Adrenal gland (tissue), 12 donors: ENCODE results near the gene FAM156B. TPM values are rescaled to one million over a fixed set of nuclear protein-coding genes. Genes with fewer than 3 reads are reported as not detected.
"Not testable (repeated sequence)": the region's sequence is repeated elsewhere in the genome, so short reads cannot be mapped to it uniquely, and the experiment has no call there.

Source experiments
- DNase-seq, 7 donors: peaks; one replicate each; pipeline ENCODE4 v3.0.0-alpha.2; 2019 to 2020
- H3K27ac ChIP-seq, 5 donors: fragments of 200-600 bp; sonication (generic) in 4 of 5; 1 replicate in 3 of 5; 2 replicates in 2 of 5; pipeline versions ENCODE4 v1.5.1 to v1.8.0; 2016 to 2020; ENCODE audit warnings: mild to moderate bottlenecking in 1 of 5
- H3K27me3 ChIP-seq: fragments of 200-600 bp; 2 replicates; pipeline ENCODE4 v1.8.0; 2021
- H3K36me3 ChIP-seq, 2 donors: fragments of 200-600 bp; replicated peaks in 1 of 2; 1 replicate in 1 of 2; 2 replicates in 1 of 2; pipeline versions ENCODE4 v1.5.1 to v1.8.0; 2018 to 2022
- H3K4me1 ChIP-seq, 2 donors: fragments of 200-600 bp; replicated peaks in 1 of 2; 1 replicate in 1 of 2; 2 replicates in 1 of 2; pipeline versions ENCODE4 v1.5.1 to v1.8.0; 2018 to 2021
- H3K4me3 ChIP-seq, 4 donors: fragments of 200-600 bp; sonication (generic) in 3 of 4; one replicate each; pipeline ENCODE4 v1.5.1; 2016 to 2018
- H3K9me3 ChIP-seq, 3 donors: fragments of 200-600 bp; sonication (generic) in 1 of 3; replicated peaks in 1 of 3; 1 replicate in 2 of 3; 2 replicates in 1 of 3; pipeline versions ENCODE4 v1.5.1 to v1.8.0; 2016 to 2021
- POLR2A ChIP-seq, 2 donors: fragments of 450-650 bp; IDR thresholded peaks; one replicate each; pipeline ENCODE4 v1.6.1; 2017; ENCODE audit warnings: antibody characterized with exemption in 2 of 2, mild to moderate bottlenecking in 2 of 2, moderate library complexity in 1 of 2
- WGBS, 4 donors: extraction: QIAGEN DNeasy Blood & Tissue Kit in 2 of 4; methylation state at CpG; one replicate each; pipeline versions ENCODE4 v1.1.5 to v1.1.7; 2013 to 2017; 5-methylcytosine and 5-hydroxymethylcytosine counted together
- intact Hi-C, 2 donors: fragments of 100-400 bp; cut with DNase I; formaldehyde crosslinking; loops; one replicate each; pipeline versions ENCODE4 v1.14.1 to v1.15.0; 2022 to 2023
- polyA plus RNA-seq, 3 donors: library from polyadenylated mRNA; stranded (reverse); fragments of 200-250 nt in 2 of 3; fragments of 350-450 nt in 1 of 3; fragmentation: Illumina TruSeq in 1 of 3; extraction: RNeasy Lipid Tissue Mini Kit (QIAGEN cat#74804) in 1 of 3; gene quantifications; one replicate each; pipeline ENCODE4 v1.2.3, GENCODE V29; 2013 to 2014
- total RNA-seq, 9 donors: library from RNA; depleted of rRNA in 4 of 9; stranded (reverse); fragments of >200 nt in 4 of 9; fragments of 120-200 nt in 1 of 9; fragmentation: NEBNext Ultra II Directional in 1 of 9; extraction: Animal tissue kit (Norgen Biotek cat#: 25700) in 1 of 9; gene quantifications; one replicate each; pipeline versions ENCODE4 v1.1.0 to v1.2.4, GENCODE V29; 2013 to 2023
- TF ChIP-seq, protein P1 (sequence below), 6 experiments: fragments of 450-650 bp in 4 of 6; fragments of 200-600 bp in 2 of 6; sonication (generic) in 1 of 6; IDR thresholded peaks; 1 replicate in 5 of 6; 2 replicates in 1 of 6; pipeline versions ENCODE4 v1.5.1 to v1.8.0; 2016 to 2021; ENCODE audit warnings: antibody characterized with exemption in 6 of 6, mild to moderate bottlenecking in 2 of 6, moderate library complexity in 1 of 6
- donor health status: healthy with polysubstance abuse.
- donor health status: Bipolar disorder and iron deficiency.
- donor health status: DM: yes; HTN: yes; CAD: no.
- donor health status: DM: no; HTN: no; CAD: no.
- donor health status: DM: no; HTN: no; CAD: no.
- donor health status: DM: yes; HTN: yes; CAD: no.

Gene FAM156B
- total and polyA plus RNA-seq, 12 donors, result 2.1 to 203 (median 27.9) TPM

DNA sequence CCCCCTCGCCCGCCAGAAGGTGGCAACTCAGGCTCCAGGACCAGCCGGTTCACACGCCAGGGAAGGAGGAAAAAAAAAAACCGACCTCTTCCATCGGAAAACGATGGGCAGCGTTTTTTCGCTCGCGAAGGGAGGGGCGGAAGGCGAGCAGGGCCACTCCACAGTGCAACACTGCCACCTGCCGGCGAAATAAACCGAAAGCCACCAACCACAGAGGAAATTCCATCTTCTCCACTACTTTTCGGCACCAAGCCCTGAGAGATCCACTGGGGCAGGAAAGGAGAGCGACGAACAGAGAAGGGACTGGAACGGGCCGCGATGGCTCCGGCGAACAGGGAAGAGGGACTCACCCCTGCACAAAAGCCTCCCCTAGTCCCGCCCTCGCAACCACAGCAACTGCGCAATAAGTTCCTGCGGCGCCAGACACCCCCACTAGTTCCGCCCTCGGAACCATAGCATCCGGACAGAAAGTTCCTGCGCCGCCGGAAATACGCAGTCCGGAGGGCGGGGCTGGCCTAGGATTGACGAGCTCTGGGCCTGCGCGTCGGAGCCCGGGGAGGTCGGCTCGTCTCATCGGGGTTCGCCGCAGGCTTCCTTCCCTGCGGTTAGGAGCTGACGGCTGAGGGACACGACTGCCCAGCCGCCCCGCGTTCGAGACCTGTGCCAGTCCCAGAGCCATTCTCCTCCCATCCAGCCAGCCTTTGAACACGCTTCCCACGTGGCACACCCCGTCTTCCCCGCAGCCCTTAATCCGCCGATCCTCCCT, 37.8 kb downstream of the FAM156B start:
- Histone ChIP-seq H3K9me3 (no peaks in the 10 kb centered on the region), H3K4me3 (peak overlapping the region; percentile 11 to 85 (median 53)), H3K27ac (peak overlapping the region; percentile 81 to 98 (median 96)), H3K27me3 (no peaks in the 10 kb centered on the region), H3K36me3 (no peaks in the 10 kb centered on the region), H3K4me1 (peaks cover 0 to 10% of the 10 kb centered on the region in 2 donors)
- TF ChIP-seq, protein P1, sequence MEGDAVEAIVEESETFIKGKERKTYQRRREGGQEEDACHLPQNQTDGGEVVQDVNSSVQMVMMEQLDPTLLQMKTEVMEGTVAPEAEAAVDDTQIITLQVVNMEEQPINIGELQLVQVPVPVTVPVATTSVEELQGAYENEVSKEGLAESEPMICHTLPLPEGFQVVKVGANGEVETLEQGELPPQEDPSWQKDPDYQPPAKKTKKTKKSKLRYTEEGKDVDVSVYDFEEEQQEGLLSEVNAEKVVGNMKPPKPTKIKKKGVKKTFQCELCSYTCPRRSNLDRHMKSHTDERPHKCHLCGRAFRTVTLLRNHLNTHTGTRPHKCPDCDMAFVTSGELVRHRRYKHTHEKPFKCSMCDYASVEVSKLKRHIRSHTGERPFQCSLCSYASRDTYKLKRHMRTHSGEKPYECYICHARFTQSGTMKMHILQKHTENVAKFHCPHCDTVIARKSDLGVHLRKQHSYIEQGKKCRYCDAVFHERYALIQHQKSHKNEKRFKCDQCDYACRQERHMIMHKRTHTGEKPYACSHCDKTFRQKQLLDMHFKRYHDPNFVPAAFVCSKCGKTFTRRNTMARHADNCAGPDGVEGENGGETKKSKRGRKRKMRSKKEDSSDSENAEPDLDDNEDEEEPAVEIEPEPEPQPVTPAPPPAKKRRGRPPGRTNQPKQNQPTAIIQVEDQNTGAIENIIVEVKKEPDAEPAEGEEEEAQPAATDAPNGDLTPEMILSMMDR (IDR thresholded peaks at IDR 0.05), result peak; percentile 93 to 100 (median 99)
- TF ChIP-seq POLR2A (IDR thresholded peaks at IDR 0.05), result peak; percentile 23 to 82
- intact Hi-C loops, result no loop called here
- DNase-seq, result peak; percentile 92 to 97 (median 96)
- WGBS, 4 donors, result 0 to 1% (median 0%) methylated on average over 1 to 61 of the region's 61 CpGs

GRCh38 chrX:52935470-52935784, 38.3 kb downstream of the FAM156B start:
- 0 to 2% (median 0%) methylated on average over 5 to 10 of the region's 10 CpGs for WGBS, 4 donors
- H3K27me3 ChIP-seq, DNase-seq, intact Hi-C loops, H3K4me1 ChIP-seq, H3K36me3 ChIP-seq, H3K9me3 ChIP-seq: not testable (repeated sequence)
- H3K27ac ChIP-seq, result peak overlapping the region; percentile 72 to 98 (median 96)
- peak overlapping the region; percentile 11 to 85 (median 53) for H3K4me3 ChIP-seq

DNA sequence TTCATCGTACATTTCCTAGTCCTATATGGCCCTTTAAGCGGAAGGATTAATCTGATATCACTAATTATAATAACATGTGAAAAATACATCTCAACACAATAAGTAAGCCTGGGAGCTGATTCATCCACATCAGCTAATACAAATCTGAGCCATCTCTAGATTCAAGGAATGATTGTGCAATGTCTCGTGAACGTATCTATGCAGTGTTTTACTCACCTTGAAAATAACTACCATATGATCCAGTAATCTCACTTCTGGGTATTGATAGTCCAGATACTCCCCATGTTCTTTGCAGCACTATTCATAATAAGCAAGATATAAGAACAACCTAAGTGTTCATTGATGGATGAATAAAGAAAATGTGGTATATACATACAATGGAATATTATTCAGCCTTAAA, 43.6 kb downstream of the FAM156B start:
- intact Hi-C loops, H3K4me3 ChIP-seq, H3K36me3 ChIP-seq, H3K9me3 ChIP-seq, H3K27ac ChIP-seq, H3K4me1 ChIP-seq, H3K27me3 ChIP-seq, DNase-seq: not testable (repeated sequence)
- WGBS, 4 donors, result no CpG with 5 or more reads among the region's 4 CpGs

DNA sequence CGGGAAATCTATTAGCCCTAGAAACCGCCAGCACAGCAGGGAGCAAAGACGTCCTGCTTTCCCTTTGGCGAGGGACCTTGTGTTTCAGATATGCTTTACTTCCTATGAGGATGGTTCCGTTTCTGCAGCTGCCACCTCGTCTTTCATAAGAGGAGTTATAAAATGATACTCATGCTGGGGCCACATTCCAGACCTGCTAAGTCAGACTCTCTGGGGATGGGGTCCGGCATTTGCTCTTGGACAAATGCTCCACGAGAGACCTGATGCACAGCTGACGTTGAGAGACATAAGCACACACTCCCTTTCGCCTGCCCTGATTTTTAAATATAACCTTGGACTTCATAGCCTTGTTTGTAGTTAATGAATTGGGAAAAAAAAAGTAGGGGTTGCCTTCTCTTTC, 44.6 kb downstream of the FAM156B start:
- no CpG with 5 or more reads among the region's 10 CpGs for WGBS, 4 donors
- intact Hi-C loops, H3K36me3 ChIP-seq, H3K4me1 ChIP-seq, H3K27ac ChIP-seq, H3K27me3 ChIP-seq, DNase-seq, H3K9me3 ChIP-seq, H3K4me3 ChIP-seq: not testable (repeated sequence)

DNA sequence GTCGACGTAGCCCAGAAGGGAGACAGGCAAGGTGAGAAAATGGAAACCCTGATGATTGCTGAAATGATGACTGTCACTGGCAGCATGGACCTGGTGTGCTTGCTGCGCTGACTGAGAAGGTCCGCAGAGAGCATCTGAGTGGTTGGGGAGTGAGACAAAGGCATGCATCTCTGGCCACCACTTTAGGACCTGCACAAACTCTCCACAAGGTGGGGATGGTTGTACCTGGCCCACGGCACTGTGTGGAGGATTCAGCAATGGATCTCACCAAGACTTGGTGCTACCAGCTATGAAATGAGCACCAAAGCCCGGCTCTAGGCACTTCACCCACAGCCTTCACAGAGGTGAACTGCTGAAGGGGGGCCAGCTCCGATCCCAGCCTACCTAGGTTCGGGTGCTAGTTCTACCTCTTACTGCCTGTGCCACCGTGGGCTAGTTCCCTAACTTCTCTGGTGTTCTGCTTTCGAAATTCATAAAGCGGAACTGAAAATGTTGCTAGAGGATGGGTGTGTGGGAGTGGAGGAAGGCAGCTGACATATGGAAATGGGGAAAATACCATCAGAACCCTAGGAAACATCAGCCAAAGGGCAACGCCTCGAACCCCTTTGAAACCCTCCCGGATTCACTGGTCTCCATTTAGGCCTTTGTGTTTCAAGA, 48.8 kb downstream of the FAM156B start:
- H3K9me3 ChIP-seq, H3K27me3 ChIP-seq, H3K4me3 ChIP-seq, H3K27ac ChIP-seq, DNase-seq, intact Hi-C loops, H3K4me1 ChIP-seq, H3K36me3 ChIP-seq: not testable (repeated sequence)
- no CpG with 5 or more reads among the region's 14 CpGs for WGBS, 4 donors

- intact Hi-C loops, H3K27ac ChIP-seq, H3K36me3 ChIP-seq, DNase-seq, H3K9me3 ChIP-seq, H3K4me1 ChIP-seq, H3K4me3 ChIP-seq, H3K27me3 ChIP-seq: not testable (repeated sequence)
- WGBS, 4 donors, result no CpG with 5 or more reads among the region's 16 CpGs
Observed at GRCh38 chrX:52947501-52947900, 50.4 kb downstream of the FAM156B start.

GRCh38 chrX:52948265-52948664, 51.1 kb downstream of the FAM156B start:
- H3K4me3 ChIP-seq, H3K27me3 ChIP-seq, H3K9me3 ChIP-seq, H3K27ac ChIP-seq, intact Hi-C loops, H3K4me1 ChIP-seq, H3K36me3 ChIP-seq, DNase-seq: not testable (repeated sequence)
- no CpG with 5 or more reads among the region's 17 CpGs for WGBS, 4 donors

- WGBS, 4 donors, result no CpG with 5 or more reads among the region's 4 CpGs
- H3K27me3 ChIP-seq, intact Hi-C loops, H3K36me3 ChIP-seq, H3K4me3 ChIP-seq, H3K27ac ChIP-seq, DNase-seq, H3K9me3 ChIP-seq, H3K4me1 ChIP-seq: not testable (repeated sequence)
Observed at GRCh38 chrX:52949325-52949724, 52.2 kb downstream of the FAM156B start.

DNA sequence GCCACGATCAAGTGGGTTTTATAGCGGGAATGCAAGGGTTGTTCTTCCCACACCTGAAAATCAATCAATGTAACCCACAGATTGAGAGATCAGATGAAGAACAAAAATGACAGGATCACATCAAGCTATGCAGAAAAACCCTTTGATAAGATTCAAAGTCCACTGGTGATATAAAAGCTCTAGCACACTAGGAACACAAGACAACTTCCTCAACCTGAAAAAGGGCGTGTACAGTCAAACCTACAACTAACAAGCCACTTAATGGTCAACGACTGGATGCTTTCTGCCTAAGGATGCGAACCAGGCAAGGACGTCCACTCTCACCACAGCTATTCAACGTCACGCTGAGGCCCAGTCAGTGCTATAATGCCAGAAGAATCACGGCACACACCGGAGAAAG, 52.8 kb downstream of the FAM156B start:
- H3K9me3 ChIP-seq, DNase-seq, H3K27ac ChIP-seq, intact Hi-C loops, H3K4me1 ChIP-seq, H3K36me3 ChIP-seq, H3K27me3 ChIP-seq, H3K4me3 ChIP-seq: not testable (repeated sequence)
- no CpG with 5 or more reads among the region's 10 CpGs for WGBS, 4 donors
